Endothelial cell of umbilical vein (primary cell): ENCODE measurements around the gene CTR9. TPM values are rescaled to one million over a fixed set of nuclear protein-coding genes. Genes with fewer than 3 reads are reported as not detected.

Experiments used
- BruUV-seq: library from RNA; stranded (reverse); fragments of 400-500 nt; replicated peaks from 2 replicates; lab custom pipeline; 2021; lab: Mats Ljungman, UMichigan
- CTCF ChIA-PET: fragments of 300-600, 350-600 bp; sonication (Branson Sonifier 250); formaldehyde crosslinking; loops from one replicate; lab custom pipeline; 2021; ENCODE audit warnings: antibody characterized with exemption, inconsistent platforms; lab: Charles Lee
- POLR2A ChIA-PET: fragments of 300-600, 350-600 bp; sonication (Branson Sonifier 250); formaldehyde crosslinking; loops from one replicate; lab custom pipeline; 2021; ENCODE audit warnings: antibody characterized with exemption, inconsistent platforms; lab: Charles Lee
- DNase-seq: peaks from one replicate; pipeline ENCODE4 v3.0.0-alpha.2; 2011; ENCODE audit warnings: low read depth, low spot score
- FAIRE-seq: peaks from 2 replicates; lab custom pipeline; 2011; peaks lifted over from hg19 to GRCh38; lab: Jason Lieb, UNC
- H2AFZ ChIP-seq: 2 replicates; pipeline ENCODE4 v1.6.0; 2012; ENCODE audit warnings: low read depth, low read length, control low read depth, inconsistent platforms
- H3K27ac ChIP-seq: 2 replicates; pipeline ENCODE4 v1.5.1; 2011; ENCODE audit warnings: low read depth, mild to moderate bottlenecking, control low read depth, low read length, moderate library complexity; ENCODE audit not compliant: insufficient read depth
- H3K27me3 ChIP-seq, 2 experiments: 2 replicates each; pipeline versions ENCODE4 v1.6.0 to v1.6.1; 2011; ENCODE audit warnings: low read length in 2 of 2, mixed read lengths in 1 of 2; ENCODE audit not compliant: control insufficient read depth in 2 of 2, insufficient read depth in 2 of 2
- H3K36me3 ChIP-seq, 2 experiments: 2 replicates in 1 of 2; 3 replicates in 1 of 2; pipeline ENCODE4 v1.5.1; 2011; ENCODE audit warnings: low read length in 2 of 2, mild to moderate bottlenecking in 1 of 2, moderate library complexity in 1 of 2; ENCODE audit not compliant: control insufficient read depth in 2 of 2, insufficient read depth in 2 of 2; ENCODE audit errors: extremely low read depth in 1 of 2
- H3K4me1 ChIP-seq: 3 replicates; pipeline ENCODE4 v1.5.1; 2011; ENCODE audit warnings: mild to moderate bottlenecking, low read length; ENCODE audit not compliant: control insufficient read depth, insufficient read depth; ENCODE audit errors: extremely low read depth
- H3K4me2 ChIP-seq: 2 replicates; pipeline ENCODE4 v1.6.1; 2011; ENCODE audit warnings: low read length, control low read depth, mixed read lengths; ENCODE audit not compliant: insufficient read depth
- H3K4me3 ChIP-seq, 3 experiments: fragments of 200-600 bp in 1 of 3; sonication (generic), shearing (Covaris generic) in 1 of 3; replicated peaks in 1 of 3; 2 replicates each; pipeline ENCODE4 v1.5.1; 2011 to 2016; ENCODE audit warnings: control low read depth in 3 of 3, low read length in 3 of 3, mild to moderate bottlenecking in 2 of 3, inconsistent platforms in 1 of 3, low read depth in 1 of 3, moderate library complexity in 1 of 3; ENCODE audit not compliant: insufficient read depth in 1 of 3
- H3K79me2 ChIP-seq: 2 replicates; pipeline ENCODE4 v1.6.0; 2012; ENCODE audit warnings: low read length, inconsistent platforms; ENCODE audit not compliant: control insufficient read depth, insufficient read depth
- H3K9ac ChIP-seq: replicated peaks from 2 replicates; pipeline ENCODE3; 2011; ENCODE audit warnings: low read length, control low read depth; ENCODE audit not compliant: insufficient read depth; ENCODE audit errors: extremely low read depth
- H3K9me1 ChIP-seq: replicated peaks from 3 replicates; pipeline ENCODE4 v1.6.0; 2011; ENCODE audit warnings: mild to moderate bottlenecking, low read length; ENCODE audit not compliant: control insufficient read depth, insufficient read depth; ENCODE audit errors: extremely low read depth
- H3K9me3 ChIP-seq: replicated peaks from 2 replicates; pipeline ENCODE4 v1.5.1; 2012; ENCODE audit warnings: low read length, inconsistent platforms; ENCODE audit not compliant: control insufficient read depth, insufficient read depth
- H4K20me1 ChIP-seq: replicated peaks from 2 replicates; pipeline ENCODE3; 2011; ENCODE audit warnings: mild to moderate bottlenecking, low read length; ENCODE audit not compliant: control insufficient read depth, insufficient read depth; ENCODE audit errors: extremely low read depth
- EZH2 ChIP-seq: IDR thresholded peaks from 2 replicates; pipeline ENCODE4 v1.6.1; 2012; ENCODE audit warnings: borderline replicate concordance, low read depth, mild to moderate bottlenecking, moderate library complexity, low read length, inconsistent platforms; ENCODE audit not compliant: severe bottlenecking
- FOS ChIP-seq: IDR thresholded peaks from 2 replicates; pipeline ENCODE4 v1.6.1; 2011; ENCODE audit warnings: mild to moderate bottlenecking, low read length, moderate library complexity, borderline replicate concordance; ENCODE audit not compliant: insufficient read depth
- GATA2 ChIP-seq: IDR thresholded peaks from 2 replicates; pipeline ENCODE4 v1.7.0; 2011; ENCODE audit warnings: low read depth, mild to moderate bottlenecking, moderate library complexity, mixed read lengths, low read length; ENCODE audit not compliant: insufficient read length, insufficient read depth
- JUN ChIP-seq: IDR thresholded peaks from 2 replicates; pipeline ENCODE4 v1.6.1; 2011; ENCODE audit warnings: borderline replicate concordance, low read depth; ENCODE audit not compliant: insufficient read length, insufficient read depth
- MYC ChIP-seq: IDR thresholded peaks from one replicate; pipeline ENCODE4 v1.6.1; 2011; ENCODE audit warnings: mild to moderate bottlenecking, low read depth, low read length
- POLR2A ChIP-seq: IDR thresholded peaks from 2 replicates; pipeline ENCODE4 v1.6.1; 2012; ENCODE audit warnings: low read depth, mild to moderate bottlenecking, control low read depth, low read length
- POLR2AphosphoS5 ChIP-seq: IDR thresholded peaks from 2 replicates; pipeline ENCODE4 v1.6.1; 2012; ENCODE audit warnings: low read depth, mild to moderate bottlenecking, control low read depth, low read length, moderate library complexity; ENCODE audit not compliant: insufficient read depth
- dilution Hi-C: fragments of 300-500 bp; cut with MboI; formaldehyde crosslinking; loops from one replicate; pipeline ENCODE4 v1.15.0; 2019; ENCODE audit warnings: low sequenced_read_pairs; ENCODE audit not compliant: extremely low pct_ligation_motif_present
- intact Hi-C: fragments of 100-400 bp; cut with micrococcal nuclease; formaldehyde crosslinking; loops from one replicate; pipeline ENCODE4 v1.10.0; 2022
- polyA plus RNA-seq, 4 experiments: library from polyadenylated mRNA; depleted of rRNA in 3 of 4; stranded (reverse) in 3 of 4; unstranded in 1 of 4; fragments of >200 nt; gene quantifications; 2 replicates each; pipeline versions ENCODE4 v1.2.1 to v1.2.3, GENCODE V29; 2011 to 2012; ENCODE audit warnings: missing spikeins in 1 of 4
- total RNA-seq: library from RNA; stranded (reverse); gene quantifications from 2 replicates; pipeline ENCODE4 v1.2.3, GENCODE V29; 2021
- TF ChIP-seq, protein P1 (sequence below), 2 donors: IDR thresholded peaks; 1 replicate in 1 of 2; 2 replicates in 1 of 2; pipeline ENCODE4 v1.5.1; 2011; ENCODE audit warnings: low read length in 2 of 2, mild to moderate bottlenecking in 2 of 2, moderate library complexity in 2 of 2, control low read depth in 1 of 2, inconsistent platforms in 1 of 2, low read depth in 1 of 2; ENCODE audit not compliant: insufficient read depth in 1 of 2; ENCODE audit errors: extremely low read depth in 1 of 2
- TF ChIP-seq, protein P2 (sequence below): IDR thresholded peaks from 2 replicates; pipeline ENCODE4 v1.6.1; 2011; ENCODE audit not compliant: insufficient read depth, insufficient read length

CTR9 gene
- total and polyA plus RNA-seq, 2 donors (not counting 3 experiments of a cell fraction or from before 2014, with no cell fraction given): 7.5 to 33.2 TPM

DNA sequence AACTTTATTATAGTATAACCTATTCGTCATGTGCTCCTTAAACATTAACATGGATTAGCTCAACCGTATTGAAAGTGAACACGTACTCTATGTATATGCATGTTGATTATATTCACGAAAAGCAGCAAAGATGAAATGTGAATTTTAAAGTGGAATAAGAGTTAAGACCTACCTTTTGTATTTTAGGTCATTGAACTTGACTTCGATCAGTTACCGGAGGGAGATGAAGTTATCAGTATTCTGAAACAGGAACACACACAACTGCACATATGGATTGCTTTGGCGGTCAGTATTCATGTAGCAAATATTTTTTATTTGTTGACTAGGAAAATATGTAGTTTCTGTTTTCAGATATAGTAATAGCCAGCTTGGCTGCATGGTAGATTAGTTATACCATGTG is 1.4 kb downstream of the CTR9 start:
- dilution Hi-C loops (no loop called here), intact Hi-C loops (no loop called here)
- H3K4me3 ChIP-seq: peak overlapping the region in 1 of 3 experiments; percentile 99

More for the DNA sequence above, 1.4 kb downstream of the CTR9 start:
- Histone ChIP-seq H3K79me2 (peaks cover 19% of the 10 kb centered on the region), H4K20me1 (peaks cover 3% of the 10 kb centered on the region), H3K9ac (no peak overlapping the region), H3K9me1 (no peaks in the 10 kb centered on the region), H3K4me1 (peaks cover 13% of the 10 kb centered on the region), H3K4me2 (peak overlapping the region; percentile 98), H3K27ac (no peak overlapping the region), H3K36me3 (peaks cover 3 to 20% of the 10 kb centered on the region in 2 experiments), H2AFZ (no peak overlapping the region), H3K27me3 (no peaks in the 10 kb centered on the region), H3K9me3 (no peaks in the 10 kb centered on the region)
- BruUV-seq: no TSS peak
- no peak for TF ChIP-seq FOS
- TF ChIP-seq GATA2: no peak
- no peak for TF ChIP-seq EZH2
- no peak for TF ChIP-seq POLR2A
- TF ChIP-seq, protein P1, sequence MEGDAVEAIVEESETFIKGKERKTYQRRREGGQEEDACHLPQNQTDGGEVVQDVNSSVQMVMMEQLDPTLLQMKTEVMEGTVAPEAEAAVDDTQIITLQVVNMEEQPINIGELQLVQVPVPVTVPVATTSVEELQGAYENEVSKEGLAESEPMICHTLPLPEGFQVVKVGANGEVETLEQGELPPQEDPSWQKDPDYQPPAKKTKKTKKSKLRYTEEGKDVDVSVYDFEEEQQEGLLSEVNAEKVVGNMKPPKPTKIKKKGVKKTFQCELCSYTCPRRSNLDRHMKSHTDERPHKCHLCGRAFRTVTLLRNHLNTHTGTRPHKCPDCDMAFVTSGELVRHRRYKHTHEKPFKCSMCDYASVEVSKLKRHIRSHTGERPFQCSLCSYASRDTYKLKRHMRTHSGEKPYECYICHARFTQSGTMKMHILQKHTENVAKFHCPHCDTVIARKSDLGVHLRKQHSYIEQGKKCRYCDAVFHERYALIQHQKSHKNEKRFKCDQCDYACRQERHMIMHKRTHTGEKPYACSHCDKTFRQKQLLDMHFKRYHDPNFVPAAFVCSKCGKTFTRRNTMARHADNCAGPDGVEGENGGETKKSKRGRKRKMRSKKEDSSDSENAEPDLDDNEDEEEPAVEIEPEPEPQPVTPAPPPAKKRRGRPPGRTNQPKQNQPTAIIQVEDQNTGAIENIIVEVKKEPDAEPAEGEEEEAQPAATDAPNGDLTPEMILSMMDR (IDR thresholded peaks at IDR 0.05; ENCODE audit: extremely low read depth in 1 of 2, insufficient read depth in 1 of 2, low read depth in 1 of 2, low read length in 2 of 2): no peak
- no peak for TF ChIP-seq MYC
- TF ChIP-seq POLR2AphosphoS5: no peak
- TF ChIP-seq JUN: no peak
- TF ChIP-seq, protein P2, sequence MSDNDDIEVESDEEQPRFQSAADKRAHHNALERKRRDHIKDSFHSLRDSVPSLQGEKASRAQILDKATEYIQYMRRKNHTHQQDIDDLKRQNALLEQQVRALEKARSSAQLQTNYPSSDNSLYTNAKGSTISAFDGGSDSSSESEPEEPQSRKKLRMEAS: no peak
- no peak for DNase-seq
- ChIA-PET CTCF (interaction anchor here (1.4 kb wide), 1 partner anchor 18 kb away, joined by 4 read pairs; no protein-coding TSS in a partner anchor), POLR2A (no interaction called here)
- no peak for FAIRE-seq
